Activated CD4-positive, CD25-positive, alpha-beta regulatory T cell (primary cell): ENCODE measurements around the gene GIMAP8.

Experiments
- DNase-seq, 4 experiments: peaks; one replicate each; lab custom pipeline; 2025; lab: John Stamatoyannopoulos, UW

Gene GIMAP8

DNA sequence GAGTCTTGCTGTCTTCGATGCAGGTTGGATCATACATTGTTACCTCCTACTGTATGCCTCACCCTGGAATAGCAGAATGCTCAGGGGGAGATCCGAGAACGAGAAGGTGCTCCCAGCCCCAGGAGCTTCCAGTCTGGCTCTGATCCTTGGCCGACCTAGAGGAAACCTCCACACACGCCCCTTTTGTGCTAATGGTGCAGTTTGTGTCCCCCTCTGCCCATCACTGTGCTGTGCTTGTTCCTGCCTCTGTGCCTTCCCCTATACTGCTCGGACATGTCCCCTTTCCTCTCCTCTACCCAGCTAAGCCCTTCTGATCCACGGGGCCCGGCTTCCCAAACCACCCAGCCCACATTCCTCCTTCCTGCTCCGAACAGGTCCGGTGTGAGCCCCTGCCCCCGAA lies 38.8 kb upstream of the GIMAP8 start:
- no peak for DNase-seq

- DNase-seq: no peak
Observed at GRCh38 chr7:150412016-150412415, 38.4 kb upstream of the GIMAP8 start.

GRCh38 chr7:150412518-150413488 lies 37.6 kb upstream of the GIMAP8 start:
- no peak for DNase-seq

DNA sequence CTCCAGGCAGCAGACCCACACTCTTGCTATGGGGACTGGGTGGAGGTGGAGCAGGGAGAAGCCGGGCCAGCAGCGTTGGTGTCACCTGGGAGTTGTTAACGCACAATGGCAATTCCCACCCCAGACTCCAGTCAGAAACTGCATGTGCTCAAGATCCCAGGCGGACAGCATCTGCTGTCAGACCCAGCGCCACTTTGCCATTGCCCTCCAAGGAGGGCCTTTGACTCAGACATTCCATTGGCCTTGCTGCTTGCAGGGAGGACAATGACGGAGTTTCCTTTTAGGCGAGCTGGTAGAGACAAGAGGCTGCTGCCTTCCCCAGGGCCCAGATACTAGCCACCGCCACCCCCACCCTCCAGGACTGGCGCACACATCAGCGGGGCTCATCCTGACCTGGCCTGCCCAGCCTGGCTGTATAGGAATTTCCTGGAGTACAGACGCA lies 36.8 kb upstream of the GIMAP8 start:
- DNase-seq: no peak

DNA sequence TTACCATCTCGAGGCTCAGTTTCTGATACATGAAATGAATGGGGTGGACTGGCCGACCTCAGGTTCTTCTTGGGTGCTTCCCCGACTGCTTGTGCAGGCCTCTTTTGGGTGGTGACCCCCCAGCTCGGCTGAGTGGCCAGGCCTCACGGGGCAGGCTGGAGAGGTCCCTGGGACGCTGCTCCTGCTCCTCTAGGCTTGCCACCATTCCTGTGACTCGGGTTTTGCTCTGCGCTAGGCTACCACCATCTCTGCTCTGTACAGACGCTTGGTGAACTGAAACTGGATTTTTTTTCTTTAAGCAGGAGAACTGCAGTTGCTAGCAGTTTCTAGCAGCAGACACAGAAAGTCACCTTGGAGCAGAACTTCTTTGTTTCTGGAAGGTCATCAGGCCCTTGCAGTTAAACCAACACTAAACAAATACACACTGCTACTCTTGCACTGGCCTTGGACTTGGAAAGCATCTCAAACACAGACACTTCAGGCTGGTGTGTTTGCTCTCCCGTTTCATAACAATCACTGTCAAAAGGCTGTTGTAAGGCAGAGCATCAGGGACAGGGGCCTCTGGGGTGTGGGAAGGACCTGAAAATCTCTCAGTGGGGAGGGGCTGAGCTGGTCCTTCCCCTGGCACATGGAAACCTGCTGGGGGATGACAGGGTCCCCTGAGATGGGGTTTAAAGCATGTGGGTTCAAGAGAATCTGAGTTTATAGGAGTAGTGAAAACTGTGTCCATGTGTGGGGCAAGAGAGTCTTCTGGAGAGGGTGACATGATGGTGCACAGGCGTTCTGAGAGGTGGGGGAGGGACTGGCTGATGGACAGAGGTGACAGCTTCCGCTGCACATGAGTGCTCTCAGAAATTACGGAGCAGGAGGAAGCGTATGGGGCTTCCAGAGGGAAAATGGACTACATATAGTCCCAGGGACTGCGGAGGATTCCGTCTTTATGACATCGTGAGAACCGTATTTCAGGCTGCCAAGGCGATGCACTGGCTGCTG lies 35.0 kb upstream of the GIMAP8 start:
- no peak for DNase-seq

DNA sequence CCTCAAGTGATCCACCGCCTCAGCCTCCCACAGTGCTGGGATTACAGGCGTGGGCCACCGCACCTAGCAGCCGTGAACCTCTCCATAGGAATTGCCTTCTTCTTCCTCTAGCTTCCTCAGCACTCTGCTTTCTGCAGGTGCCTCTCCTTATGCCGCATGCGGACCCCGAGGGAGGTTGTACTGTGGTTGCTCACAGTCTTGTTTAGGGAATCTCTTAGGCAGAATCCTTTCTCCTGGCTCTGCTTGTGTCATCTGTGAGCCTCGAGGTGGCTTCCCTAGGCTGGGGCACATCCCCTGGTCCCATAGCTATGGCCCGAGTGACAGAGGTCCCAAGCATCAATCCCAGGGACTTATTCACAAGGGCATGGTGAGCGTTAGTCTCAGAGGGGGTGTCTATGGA lies 33.2 kb upstream of the GIMAP8 start:
- no peak for DNase-seq

GRCh38 chr7:150417863-150418262 lies 32.6 kb upstream of the GIMAP8 start:
- DNase-seq: no peak

GRCh38 chr7:150420242-150420641 lies 30.2 kb upstream of the GIMAP8 start:
- DNase-seq: no peak

GRCh38 chr7:150420987-150421674 lies 29.3 kb upstream of the GIMAP8 start:
- peak; percentile 63 to 77 (median 72) for DNase-seq

DNA sequence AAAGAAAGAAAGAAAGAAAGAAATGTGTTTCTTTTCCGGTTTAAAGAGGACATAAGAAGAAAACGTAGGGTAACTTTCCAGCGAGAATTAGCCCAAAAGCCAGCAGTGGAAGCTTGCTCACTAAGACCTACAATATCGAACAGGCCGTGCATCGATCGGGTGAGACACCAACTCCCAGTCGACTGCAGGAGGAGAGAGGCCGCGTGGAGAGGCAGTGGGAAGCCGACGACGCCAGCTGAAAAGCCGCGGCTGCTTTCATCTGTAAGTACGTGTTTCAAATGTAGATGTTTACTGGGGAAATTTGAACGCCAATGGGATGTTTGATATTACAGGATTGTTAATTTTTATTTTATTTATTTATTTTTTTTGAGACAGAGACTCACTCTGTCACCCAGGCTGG lies 28.6 kb upstream of the GIMAP8 start:
- DNase-seq: no peak

DNA sequence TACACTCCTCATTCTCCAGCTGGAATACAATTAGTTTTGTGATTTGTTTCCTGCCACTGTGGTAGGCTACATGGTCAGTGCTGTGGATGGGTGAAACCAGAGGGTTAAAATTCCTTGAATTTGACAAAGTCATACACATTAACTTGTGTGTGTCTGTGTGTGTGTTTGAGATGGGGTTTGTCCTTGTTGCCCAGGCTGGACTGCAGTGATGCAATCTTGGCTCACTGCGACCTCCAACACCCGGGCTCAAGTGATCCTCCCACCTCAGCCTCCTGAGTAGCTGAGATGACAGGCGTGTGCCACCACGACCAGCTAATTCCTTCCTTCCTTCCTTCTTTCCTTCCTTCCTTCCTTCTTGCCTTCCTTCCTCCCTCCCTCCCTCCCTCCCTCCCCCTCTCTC lies 24.8 kb upstream of the GIMAP8 start:
- no peak for DNase-seq

DNA sequence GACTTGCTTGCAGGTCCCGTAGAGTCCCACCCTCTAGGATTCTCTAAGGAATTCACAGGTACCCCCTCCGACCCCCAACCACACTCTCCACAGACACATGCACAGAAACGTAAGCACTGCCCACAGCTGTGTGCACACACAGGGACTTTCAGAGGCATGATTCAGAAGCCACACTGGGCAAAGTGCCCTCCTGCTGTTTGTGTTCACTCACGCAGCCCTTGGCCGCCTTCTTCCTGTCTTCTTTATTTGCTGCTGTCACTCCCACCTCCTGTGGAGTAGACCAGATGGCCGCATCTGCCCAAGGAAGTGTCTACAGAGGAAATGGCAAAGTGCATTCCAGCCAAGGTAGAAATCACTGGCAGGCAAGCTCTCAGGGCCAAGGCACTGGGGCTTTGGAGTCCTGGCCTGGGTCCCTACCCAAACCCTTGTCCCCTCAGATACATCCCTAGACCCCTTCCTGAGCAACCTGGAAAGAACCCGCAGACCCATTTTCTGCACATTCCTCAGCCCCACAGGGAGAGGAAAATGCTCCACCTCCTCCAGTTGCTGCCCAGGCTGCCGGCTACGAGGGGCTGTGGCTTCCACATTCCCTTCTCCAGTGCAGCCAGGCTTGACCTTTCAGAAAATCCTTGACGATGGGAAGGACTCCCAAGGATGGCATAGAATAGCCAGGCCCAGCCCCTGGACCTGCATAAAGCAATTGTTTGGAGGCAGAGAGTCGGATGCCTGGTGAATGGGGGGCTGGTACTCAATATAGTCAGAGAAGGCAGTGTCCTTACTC lies 21.6 kb upstream of the GIMAP8 start:
- no peak for DNase-seq

GRCh38 chr7:150429699-150430098 lies 20.7 kb upstream of the GIMAP8 start:
- DNase-seq: no peak

DNA sequence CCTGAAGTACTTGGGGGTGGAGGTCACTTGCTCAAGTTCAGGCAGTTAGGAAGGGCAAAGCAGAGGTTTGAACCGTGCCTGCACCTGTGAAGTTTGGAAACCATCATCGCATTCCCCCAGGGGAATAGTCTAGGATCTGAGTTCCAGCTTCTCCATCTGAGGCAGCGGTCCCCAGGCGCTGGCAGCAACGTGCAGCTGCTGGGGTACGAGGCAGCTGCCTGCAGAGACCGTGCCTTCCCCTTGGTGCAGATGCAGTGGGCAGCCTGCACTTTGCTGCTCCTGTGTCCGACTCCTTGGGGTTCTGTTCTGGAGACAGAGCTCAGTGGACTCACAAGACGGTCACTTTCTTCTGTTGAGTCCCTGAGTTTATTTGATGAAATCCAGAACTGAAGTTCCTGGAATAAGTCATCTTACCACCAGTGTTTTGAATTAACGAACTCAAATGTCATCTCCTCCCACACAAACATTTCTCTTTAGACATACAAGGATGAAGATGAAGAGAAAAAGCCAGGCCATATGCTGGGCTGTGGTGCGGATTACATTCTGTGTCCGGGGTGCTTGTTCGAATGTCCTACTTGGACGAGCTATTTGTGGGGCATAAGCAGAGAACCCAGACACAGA lies 19.9 kb upstream of the GIMAP8 start:
- DNase-seq: no peak

DNA sequence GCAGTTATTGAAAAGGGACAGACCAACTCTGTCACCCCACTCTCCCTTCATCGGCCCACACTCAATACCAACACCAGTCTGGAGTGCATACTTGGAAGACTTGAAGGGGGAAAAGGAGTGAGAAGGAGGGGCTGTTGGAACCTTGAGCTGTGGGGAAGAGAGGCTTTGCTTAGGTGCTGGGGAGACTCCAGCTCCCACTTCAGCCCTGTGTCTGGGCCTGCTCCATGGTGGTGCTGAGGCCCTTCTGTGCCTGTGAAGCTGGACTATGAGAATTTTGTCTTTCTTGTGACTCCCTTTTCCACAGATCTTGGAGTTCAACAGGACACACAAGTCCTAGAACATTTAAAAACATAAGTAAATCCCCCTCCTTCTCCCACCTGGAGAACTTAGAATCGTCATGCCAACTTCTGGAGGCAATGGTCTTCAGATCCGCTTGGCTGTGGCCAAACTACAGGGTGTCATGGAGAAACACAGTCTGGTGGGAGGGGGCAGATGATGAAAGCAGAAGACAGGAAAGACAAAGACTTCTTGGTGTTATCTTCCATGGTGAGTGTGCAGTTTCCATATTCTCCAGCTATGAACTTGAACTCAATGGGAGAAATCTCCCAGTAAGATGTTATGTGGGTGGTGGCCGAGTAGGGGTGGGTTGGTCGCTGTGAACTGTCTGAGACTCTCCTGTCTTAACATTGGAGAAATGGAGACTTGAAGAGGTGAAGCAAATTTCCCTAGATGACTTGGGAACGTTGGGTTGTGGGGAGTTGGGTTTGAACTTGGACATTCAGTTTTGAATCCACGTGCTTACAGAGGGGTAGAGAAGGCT lies 18.4 kb upstream of the GIMAP8 start:
- no peak for DNase-seq

GRCh38 chr7:150432915-150433892 lies 17.2 kb upstream of the GIMAP8 start:
- DNase-seq: no peak

GRCh38 chr7:150434240-150434639 lies 16.2 kb upstream of the GIMAP8 start:
- DNase-seq: no peak

DNA sequence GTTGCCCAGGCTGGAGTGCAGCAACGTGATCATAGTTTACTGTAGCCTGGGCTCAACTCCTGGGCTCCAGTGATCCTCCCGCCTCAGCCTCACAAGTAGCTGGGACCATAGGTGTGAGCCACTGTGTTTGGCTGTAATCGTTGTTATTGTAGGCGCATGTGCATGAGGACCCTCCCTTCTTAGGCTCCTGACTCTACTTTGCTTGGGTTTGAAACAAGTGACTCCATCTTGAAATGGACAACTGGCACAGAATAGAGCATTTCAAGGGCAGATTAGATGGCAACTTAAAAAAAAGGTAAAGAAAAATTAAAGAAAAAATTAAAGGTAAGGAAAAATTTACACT lies 15.4 kb upstream of the GIMAP8 start:
- no peak for DNase-seq
